Measurements from ENCODE around the gene AFF4.
"Not testable (repeated sequence)": the region's sequence is repeated elsewhere in the genome, so short reads cannot be mapped to it uniquely, and the experiment has no call there.

AFF4 gene, protein sequence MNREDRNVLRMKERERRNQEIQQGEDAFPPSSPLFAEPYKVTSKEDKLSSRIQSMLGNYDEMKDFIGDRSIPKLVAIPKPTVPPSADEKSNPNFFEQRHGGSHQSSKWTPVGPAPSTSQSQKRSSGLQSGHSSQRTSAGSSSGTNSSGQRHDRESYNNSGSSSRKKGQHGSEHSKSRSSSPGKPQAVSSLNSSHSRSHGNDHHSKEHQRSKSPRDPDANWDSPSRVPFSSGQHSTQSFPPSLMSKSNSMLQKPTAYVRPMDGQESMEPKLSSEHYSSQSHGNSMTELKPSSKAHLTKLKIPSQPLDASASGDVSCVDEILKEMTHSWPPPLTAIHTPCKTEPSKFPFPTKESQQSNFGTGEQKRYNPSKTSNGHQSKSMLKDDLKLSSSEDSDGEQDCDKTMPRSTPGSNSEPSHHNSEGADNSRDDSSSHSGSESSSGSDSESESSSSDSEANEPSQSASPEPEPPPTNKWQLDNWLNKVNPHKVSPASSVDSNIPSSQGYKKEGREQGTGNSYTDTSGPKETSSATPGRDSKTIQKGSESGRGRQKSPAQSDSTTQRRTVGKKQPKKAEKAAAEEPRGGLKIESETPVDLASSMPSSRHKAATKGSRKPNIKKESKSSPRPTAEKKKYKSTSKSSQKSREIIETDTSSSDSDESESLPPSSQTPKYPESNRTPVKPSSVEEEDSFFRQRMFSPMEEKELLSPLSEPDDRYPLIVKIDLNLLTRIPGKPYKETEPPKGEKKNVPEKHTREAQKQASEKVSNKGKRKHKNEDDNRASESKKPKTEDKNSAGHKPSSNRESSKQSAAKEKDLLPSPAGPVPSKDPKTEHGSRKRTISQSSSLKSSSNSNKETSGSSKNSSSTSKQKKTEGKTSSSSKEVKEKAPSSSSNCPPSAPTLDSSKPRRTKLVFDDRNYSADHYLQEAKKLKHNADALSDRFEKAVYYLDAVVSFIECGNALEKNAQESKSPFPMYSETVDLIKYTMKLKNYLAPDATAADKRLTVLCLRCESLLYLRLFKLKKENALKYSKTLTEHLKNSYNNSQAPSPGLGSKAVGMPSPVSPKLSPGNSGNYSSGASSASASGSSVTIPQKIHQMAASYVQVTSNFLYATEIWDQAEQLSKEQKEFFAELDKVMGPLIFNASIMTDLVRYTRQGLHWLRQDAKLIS

DNA sequence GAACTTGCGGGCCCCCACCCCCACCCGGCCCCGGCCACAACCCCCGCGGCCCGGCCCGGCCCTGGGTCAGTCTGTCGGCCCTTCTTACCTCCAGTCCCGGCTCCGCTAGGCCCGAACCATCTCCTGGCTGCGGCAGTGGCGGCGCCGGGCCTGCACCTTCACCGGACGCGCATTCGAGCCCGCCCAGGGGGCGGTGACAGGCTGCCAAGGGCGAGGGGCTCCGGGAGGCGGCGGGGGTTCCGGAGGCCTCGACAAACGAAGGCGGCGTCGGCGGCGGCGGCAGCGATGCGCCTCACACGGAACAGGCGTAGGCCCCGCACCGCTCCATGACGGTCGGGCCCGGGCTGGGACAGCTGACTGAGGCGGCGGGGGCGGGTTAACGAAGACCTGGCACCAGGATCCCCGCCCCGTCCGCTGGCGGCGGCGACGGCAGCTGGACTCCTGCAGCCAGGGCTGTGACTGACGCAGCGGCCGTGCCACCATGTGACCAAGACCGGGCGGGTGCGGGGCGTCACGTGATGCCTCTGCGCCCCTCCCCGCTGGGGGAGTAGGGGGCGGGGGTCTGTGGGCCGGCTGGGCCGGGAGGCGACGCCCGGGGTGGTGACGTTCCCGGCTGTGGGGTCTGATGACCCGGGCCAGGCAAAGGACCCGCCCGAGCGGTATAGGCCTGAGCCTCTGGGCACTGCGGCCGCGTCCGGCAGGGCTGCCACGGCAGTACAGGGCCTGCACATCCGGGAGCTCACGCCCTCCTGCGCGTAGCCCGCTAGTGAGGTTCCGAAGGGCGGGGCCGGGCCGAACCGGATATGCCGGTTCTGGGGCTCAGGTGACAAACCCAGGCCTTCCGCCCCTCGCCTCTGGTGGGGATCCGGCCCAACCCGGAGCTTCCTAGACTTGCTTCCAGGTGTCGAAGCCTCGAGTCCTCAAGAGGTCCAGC is at the start of gene AFF4:
AFF4 (minus strand) TSS at position 464 of the 934 bp plus-strand sequence. CDS start 26,445 bp downstream, outside the sequence.
- peak; percentile 80 to 84 for DNase-seq (ENCODE audit: low read depth in 2 of 2)

DNA sequence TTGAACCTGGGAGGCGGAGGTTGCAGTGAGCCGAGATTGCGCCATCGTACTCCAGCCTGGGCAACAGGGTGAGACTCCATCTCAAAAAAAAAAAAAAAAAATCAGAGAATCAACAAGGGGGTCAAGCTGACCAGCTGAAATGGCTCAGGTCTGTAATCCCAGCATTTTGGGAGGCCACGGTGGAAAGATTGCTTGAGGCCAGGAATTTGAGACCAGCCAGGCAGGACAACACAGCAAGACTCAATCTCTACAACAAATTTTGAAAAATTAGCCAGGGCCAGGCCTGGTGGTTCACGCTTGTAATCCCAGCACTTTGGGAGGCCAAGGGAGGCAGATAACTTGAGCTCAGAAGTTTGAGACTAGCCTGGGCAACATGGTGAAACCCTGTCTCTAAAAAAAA is 45.0 kb upstream of the AFF4 start:
- DNase-seq (ENCODE audit: low read depth in 2 of 2), result not testable (repeated sequence)

DNA sequence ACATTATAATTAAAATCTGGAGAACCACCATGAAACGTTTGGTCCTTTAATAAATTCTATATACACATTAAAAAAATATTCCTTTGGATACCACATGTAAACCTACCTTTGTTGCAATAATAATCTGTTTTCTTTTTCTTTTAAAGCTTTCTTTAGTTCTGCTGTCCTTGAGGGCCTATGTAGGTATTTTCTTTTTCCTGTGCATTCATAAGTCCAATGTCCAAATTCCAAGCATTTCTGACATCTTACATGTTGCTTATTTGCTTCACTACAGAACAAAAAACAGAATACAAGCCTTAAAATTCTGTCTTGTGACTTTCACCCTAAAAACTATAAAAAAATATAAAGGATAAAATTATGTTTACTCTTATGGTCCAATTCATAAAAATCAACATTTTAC is 43.2 kb upstream of the AFF4 start:
- DNase-seq (ENCODE audit: low read depth in 2 of 2), result no peak

DNA sequence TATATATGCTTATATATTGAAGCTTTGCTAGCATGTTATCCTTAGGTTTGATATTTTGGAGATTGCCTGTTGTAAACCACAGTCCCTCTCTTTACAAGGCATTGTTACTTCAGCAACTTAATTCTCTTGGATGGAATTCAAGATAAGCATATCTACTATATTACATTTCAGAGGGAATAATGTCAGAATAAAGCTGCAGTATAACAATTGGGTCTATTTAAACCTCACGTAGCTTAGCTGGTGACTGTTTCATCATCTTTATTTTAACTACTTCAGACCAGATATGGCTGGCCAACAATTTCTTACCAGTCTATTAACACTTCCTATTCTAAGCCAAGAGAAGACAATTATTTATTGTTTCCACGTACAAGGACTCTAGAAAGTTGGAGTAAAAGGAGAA is 35.8 kb upstream of the AFF4 start:
- no peak for DNase-seq (ENCODE audit: low read depth in 2 of 2)

DNA sequence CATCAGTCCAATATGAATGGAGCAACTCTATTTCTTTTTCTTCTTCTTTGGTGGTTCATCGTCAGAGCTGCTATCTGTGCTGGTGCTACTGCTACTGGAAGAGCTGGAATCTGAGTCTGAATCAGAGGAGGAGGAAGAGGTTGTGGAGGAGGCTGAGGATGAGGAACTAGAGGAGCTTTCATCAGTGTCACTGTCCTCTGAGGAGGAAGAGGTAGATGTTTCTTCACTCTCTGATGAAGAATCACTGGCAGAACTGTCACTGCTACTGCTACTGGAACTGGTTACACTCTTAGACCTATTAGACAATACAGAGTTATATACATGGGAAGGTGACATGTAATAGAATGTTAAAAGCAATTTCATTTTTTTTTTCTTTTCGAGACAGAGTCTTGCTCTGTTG is 35.1 kb upstream of the AFF4 start:
- DNase-seq (ENCODE audit: low read depth in 2 of 2), result no peak

DNA sequence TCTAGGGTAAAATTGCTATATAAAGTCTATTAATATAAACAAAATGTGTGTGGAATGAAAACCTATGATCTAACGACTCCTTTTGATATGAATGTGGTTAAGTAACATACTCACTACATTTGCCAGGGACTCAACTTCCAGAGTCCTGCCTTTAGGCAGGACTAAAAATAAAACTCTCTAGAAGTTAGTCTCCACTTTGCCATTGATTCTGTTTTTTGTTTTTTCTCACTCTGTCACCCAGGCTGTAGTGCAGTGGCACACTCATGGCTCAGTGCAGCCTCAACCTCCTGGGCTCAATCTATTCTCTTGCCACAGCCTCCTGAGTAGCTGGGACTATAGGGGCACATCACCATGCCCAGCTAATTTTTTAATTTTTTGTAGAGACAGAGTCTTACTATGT is 32.9 kb upstream of the AFF4 start:
- DNase-seq (ENCODE audit: low read depth in 2 of 2), result no peak

DNA sequence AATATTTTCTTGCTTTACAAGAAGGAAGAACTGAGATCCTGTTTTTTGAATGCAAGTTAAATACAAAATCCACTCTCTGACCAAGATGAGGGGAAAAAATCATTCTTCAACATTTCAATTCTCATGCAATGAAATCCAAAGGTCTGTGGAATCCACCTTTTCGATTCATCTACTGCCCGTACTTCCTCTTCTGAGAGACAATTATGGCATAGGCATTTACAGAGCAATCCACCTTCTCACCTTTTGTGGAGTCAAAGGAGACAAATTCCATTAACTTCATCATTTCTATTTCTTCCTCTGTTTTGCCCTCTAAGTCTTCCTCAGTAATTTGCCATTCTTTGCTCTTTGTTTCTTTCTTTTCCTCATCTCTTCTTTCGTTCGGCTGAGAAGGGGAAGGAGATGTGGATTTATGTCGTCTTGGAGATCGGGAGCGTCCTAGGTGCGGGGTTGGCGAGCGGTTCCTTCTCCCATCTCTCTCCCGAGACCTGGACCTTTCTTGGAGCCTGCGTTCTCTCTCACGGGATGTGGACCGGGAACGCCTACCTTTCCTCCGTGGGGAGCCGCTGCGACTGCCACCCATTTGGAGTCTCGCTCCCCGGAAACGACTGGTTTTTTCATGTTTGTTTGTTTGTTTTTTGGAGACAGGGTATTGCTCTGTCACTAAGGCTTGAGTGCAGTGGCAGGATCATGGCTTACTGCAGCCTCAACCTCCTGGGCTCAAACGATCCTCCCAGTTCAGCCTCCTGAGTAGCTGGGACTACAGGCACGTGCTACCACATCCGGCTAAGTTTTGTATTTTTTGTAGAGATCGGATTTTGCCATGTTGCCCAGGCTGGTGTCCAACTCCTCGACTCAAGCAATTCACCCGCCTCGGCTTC is 24.3 kb upstream of the AFF4 start:
- no peak for DNase-seq (ENCODE audit: low read depth in 2 of 2)

DNA sequence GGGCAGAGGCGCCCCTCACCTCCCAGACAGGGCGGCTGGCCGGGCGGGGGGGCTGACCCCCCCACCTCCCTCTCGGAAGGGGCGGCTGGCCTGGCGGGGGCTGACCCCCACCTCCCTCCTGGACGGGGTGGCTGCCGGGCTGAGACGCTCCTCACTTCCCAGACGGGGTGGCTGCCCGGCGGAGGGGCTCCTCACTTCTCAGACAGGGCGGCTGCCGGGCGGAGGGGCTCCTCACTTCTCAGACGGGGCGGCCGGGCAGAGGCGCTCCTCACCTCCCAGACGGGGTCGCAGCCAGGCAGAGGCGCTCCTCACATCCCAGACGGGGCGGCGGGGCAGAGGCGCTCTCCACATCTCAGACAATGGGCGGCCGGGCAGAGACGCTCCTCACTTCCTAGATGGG is 19.5 kb upstream of the AFF4 start:
- not testable (repeated sequence) for DNase-seq (ENCODE audit: low read depth in 2 of 2)

DNA sequence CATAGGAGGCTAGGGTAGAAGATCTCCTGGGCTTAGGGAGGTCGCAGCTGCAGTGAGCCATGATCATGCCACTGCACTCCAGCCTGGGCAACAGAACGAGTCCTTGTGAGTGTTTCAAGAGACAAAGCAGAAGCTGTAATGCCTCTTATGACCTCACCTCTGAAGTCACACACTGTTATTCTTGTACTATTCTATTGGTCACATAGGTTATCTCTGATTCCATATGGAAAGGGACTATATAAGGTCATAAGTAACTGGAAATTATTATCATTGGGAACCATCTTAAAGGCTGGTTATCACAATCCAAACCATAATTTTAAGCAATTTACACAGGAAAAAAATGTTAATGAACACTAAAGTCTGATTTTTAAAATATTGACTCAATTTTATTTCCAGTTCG is 17.9 kb upstream of the AFF4 start:
- no peak for DNase-seq (ENCODE audit: low read depth in 2 of 2)

DNA sequence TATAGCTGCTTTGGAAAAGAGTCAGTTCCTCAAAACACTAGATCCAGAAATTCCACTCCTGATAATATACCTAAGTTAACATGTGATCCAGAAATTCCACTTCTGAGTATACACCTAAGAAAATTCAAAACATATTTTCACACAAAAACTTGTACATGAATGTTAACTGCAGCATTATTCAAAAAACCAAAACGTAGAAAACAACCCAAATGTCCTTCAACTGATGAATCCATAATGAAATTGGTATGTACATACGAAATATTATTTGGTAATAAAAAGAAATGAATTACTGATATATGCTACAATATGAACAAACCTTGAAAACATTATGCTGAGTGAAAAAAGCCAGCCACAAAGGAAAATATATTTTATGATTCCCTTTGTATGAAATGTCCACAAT is 16.5 kb upstream of the AFF4 start:
- DNase-seq (ENCODE audit: low read depth in 2 of 2), result no peak

DNA sequence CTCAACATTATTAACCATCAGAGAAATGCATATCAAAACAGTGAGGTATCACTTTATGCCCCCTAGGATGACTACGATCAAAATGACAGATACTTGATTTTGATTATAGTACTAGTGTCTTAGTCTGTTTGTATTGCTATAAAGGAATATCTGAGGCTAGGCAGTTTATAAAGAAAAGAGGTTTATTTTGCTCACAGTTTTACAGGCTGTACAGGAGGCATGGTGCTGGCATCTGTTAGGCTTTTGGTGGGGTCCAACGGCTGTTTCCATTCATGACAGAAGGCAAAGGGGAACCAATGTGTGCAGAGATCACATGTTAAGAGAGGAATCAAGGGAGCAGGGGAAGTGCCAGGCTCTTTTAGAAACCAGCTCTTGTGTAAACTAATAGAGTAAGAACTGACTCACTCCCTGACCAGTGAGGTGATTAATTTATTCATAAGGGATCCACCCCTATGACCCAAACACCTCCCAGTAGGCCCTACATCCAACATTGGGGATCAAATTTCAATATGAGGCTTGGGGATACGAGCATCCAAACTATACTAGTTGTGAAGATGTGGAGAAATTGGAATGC is 16.0 kb upstream of the AFF4 start:
- no peak for DNase-seq (ENCODE audit: low read depth in 2 of 2)

DNA sequence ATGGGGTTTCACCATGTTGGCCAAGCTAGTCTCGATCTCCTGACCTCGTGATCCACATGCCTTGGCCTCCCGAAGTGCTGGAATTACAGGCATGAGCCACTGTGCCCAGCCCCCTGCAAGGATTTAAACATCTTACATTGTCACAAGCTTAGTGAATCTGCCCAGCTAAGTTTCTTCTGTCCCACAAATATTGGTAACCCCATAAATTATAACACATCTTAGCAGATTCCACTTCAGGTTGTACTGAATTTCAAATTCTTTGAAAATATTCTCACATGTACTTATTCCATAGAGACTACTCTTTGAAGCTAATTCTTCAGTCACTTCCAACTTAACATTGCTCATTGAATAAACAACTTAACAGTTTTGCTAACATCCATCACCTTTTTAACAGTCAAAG is 13.4 kb upstream of the AFF4 start:
- DNase-seq (ENCODE audit: low read depth in 2 of 2), result no peak

DNA sequence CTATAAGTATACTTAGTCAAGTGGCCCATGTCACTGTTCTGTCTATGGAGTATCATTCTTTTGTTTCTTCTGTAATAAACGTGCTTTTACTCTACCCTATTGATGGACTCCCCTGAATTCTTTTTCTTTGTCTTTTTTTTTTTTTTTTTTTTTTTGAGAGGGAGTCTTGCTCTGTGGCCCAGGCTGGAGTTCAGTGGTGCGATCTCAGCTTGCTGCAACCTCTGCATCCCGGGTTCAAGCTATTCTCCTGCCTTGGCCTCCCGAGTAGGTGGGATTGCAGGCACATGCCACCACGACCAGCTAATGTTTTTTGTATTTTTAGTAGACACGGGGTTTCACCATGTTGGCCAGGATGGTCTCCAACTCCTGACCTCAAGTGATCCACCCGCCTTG is 9.0 kb upstream of the AFF4 start:
- DNase-seq (ENCODE audit: low read depth in 2 of 2), result not testable (repeated sequence)

DNA sequence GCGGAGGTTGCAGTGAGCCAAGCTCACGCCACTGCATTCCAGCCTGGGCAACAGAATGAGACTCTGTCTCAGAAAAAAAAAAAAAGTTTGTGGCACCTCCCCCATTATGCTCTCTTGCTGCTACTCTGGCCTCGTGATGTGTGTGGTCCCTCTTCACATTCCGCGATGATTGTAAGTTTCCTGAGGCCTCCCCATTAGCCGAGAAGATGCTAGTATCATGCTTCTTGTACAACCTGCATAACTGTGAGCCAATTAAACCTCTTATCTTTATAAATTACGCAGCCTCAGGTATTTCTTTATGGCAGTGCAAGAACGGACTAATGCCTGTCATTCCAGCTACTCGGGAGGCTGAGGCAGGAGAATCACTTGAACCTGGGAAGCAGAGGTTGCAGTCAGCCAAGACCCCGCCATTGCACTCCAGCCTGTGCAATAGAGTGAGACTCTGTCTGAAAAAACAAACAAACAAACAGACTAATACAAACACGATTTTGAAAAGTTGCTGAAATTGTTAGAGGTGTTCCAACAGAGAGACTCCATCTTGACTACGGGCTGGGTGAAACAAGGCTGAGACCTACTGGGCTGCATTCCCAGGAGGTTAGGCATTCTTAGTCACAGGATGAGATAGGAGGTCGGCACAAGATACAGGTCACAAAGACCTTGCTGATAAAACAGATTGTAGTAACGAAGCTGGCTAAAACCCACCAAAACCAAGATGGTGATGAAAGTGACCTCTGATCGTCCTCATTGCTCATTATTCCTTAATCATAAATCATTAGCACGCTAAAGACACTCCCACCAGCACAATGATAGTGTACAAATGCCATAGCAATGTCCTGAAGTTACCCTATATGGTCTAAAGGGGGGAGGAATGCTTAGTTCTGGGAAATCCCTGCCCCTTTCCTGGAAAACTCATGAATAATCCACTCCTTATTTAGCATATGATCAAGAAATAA is 8.3 kb upstream of the AFF4 start:
- DNase-seq (ENCODE audit: low read depth in 2 of 2), result no peak

DNA sequence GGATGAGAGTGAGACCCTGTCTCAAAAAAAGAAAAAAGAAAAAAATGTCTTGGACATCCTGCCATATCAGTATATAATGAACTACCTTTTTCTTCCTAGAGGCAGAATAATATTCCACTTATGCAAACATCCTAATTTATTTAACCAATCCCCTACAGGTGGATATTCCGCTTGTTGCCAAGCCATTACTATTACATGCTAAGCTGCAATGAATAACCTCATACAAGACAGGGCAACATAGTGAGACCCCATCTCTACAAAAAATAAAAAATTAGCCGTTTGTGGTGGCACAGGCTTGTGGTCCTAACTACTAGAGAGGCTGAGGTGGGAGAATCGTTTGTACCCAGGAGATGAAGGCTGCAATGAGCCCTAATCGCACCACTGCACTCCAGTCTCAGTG is 1.7 kb upstream of the AFF4 start:
- DNase-seq (ENCODE audit: low read depth in 2 of 2), result no peak

DNA sequence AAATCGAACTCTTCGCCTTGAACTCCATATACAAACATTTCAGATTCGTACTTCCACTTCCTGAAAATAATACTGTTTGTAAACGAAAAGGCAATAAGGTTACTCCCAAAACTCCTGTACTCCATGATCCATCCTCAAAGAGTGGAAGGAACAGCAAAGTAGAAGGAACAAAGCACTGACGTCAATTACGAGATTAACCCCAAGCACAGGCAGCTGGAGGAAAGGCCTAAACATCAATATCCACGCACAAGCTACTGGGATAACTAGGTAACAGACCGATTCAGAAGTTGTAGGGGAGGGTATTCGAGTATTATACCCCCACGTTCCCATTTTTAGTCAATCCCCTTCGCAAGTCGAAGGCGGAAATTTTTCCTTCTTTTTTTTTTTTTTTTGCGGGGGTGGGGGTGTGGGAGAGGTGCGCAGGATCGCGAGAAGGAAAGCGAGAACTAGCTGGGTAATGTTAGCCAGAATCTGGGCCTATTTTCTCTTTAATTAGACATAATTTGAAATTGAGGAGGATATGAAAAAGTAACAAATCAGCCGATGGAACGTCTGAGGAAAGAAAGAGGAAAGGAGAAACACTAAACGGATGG is 909 bp downstream of the AFF4 start:
- DNase-seq (ENCODE audit: low read depth in 2 of 2), result no peak

DNA sequence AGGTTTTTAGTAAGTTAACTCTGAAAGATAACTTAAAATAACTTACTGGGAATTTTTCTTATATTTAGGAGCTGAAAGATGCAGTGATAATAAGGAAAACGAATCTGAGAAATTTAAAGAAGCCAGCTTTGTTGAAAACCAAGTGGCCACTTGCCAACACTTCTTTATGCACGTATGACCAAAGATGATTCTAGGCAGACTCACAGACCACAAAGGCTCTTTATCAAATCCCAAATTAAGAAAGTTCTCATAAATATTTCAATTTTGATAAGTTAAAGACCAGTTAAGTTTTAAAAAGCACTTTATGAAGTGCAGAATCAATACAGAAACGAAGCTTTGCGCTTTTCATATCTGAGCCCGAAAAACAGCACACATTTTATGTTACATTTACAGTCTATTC is 1.5 kb downstream of the AFF4 start:
- no peak for DNase-seq (ENCODE audit: low read depth in 2 of 2)

DNA sequence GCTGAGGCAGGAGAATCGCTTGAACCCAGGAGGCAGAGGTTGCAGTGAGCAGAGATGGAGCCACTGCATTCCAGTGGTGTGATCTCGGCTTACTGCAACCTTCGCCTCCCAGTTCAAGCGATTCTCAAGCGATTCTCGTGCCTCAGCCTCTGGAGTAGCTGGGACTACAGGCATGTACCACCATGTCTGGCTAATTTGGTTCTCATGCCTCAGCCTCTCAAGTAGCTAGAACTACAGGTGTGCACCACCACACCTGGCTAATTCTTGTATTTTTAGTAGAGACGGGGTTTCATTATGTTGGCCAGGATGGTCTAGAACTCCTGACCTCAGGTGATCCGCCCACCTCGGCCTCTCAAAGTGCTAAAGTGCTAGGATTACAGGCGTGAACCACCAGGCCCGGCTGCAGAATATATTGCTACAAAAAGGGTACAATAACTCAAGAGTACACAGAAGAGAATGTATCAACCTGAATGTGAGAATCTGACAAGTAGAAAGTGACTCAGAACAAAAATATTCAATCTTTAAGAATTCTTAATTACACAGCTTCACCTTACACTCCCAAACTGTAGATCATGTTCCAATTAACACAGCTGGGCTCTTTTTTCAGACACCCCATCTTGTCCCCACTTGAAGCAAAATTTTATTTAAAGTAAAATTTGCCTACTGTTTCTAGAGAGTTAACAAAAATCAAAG is 2.2 kb downstream of the AFF4 start:
- DNase-seq (ENCODE audit: low read depth in 2 of 2), result not testable (repeated sequence)

All from stimulated activated CD4-positive, alpha-beta T cell treated with anti-CD3 and anti-CD28 coated beads, Interleukin-15, amount 100 ng/mL, for 48 hours (primary cell).